T-helper 9 cell (primary cell): ENCODE data around the gene TSR3.
A peak's percentile ranks its signal among the peaks of the same experiment; 100 is the strongest.

Experiments
- DNase-seq: peaks from one replicate; pipeline ENCODE4 v3.0.0-alpha.2; 2020

Gene TSR3

DNA sequence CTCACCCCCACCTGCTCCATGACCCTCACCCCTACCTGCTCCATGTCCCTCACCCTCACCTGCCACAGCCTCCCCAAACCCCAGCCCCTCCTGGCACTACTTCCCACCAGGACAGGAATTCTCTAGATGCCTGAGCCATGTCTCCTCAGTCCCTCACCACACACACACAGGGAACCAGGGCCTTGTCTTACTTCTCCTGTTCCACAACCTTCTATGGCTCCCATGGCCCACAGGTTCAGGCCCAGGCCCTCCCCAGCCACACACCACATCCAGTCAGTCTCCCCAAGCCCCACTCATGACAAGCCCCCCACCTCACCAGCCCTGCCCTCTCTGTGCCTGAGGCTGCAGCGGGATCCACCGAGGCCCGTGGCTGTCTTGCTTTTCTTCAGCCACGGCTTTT is 45.3 kb downstream of the TSR3 start:
- DNase-seq: no peak

- DNase-seq: no peak
Measured at GRCh38 chr16:1305823-1306222, 45.9 kb downstream of the TSR3 start.

DNA sequence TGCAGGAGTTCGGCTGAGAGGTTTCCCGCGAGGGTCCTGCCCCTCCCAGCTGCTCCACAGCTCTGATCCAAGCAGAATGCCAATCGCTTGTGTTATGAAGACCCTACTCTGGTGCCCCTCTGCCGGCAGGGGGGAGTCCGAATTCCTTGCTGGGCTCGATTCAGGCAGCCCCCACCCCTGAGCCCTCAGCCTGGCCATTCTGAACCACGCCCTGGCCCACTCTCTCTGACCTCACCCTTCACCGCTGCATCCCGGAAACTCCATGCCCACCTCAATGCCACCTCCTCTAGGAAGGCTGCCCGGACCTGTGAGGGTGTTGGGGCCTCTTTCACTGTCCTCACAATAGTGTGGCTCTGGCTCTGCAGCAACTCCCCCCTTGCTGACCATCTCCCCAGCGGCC is 50.1 kb downstream of the TSR3 start:
- no peak for DNase-seq

- DNase-seq: peak; percentile 67
Measured at GRCh38 chr16:1300664-1301476, 50.8 kb downstream of the TSR3 start.

DNA sequence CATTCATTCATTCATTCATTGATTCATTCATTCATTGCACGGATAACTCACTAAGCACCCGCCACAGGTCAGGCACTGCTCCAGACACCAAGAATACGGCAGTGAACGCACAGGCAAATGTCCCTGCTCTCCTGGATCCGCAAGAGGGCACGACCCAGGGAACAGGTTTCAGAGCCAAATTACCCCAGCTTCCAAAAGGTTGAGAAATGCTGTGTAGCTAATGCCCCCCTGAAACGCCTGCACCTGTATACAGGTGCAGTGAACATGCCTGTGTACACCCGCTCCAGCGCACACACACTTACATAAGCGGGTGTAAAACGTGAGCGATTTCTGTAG is 51.8 kb downstream of the TSR3 start:
- DNase-seq: no peak
